GM12874 (cell line): Measurements from ENCODE around the gene NKTR.

ENCODE experiments used
- CTCF ChIP-seq: IDR thresholded peaks from 2 replicates; pipeline ENCODE4 v1.5.1; 2011; ENCODE audit warnings: low read depth, mild to moderate bottlenecking, control low read depth, low read length, moderate library complexity; ENCODE audit not compliant: insufficient read depth

The NKTR gene

GRCh38 chr3:42662037-42662812, 61.7 kb downstream of the NKTR start:
- no peak for TF ChIP-seq CTCF

- TF ChIP-seq CTCF: no peak
These were observed 62.5 kb downstream of the NKTR start for GRCh38 chr3:42662813-42663535.

GRCh38 chr3:42663581-42664437, 63.3 kb downstream of the NKTR start:
- TF ChIP-seq CTCF: no peak

GRCh38 chr3:42664438-42664803, 63.9 kb downstream of the NKTR start:
- no peak for TF ChIP-seq CTCF

GRCh38 chr3:42665050-42665878, 64.8 kb downstream of the NKTR start:
- no peak for TF ChIP-seq CTCF

- TF ChIP-seq CTCF: no peak
These were observed 65.5 kb downstream of the NKTR start for GRCh38 chr3:42666022-42666421.
